ENCODE data around the gene SH3BP2. TPM values are rescaled to one million over a fixed set of nuclear protein-coding genes. Genes with fewer than 3 reads are reported as not detected.

Gene SH3BP2
- total RNA-seq, 3 donors from 2014 or later: 40.5 to 74.8 (median 59.3) TPM

GRCh38 chr4:2793586-2794485 lies 951 bp downstream of the SH3BP2 start:
- Histone ChIP-seq H3K36me3 (no peaks in the 10 kb centered on the region), H3K4me3 (peak overlapping the region; percentile 72 to 88 (median 79)), H3K9me3 (no peaks in the 10 kb centered on the region), H3K27me3 (no peaks in the 10 kb centered on the region), H3K4me1 (peaks cover 18 to 37% of the 10 kb centered on the region in 2 donors), H3K27ac (peak overlapping the region; percentile 87)
- peak; percentile 57 to 59 for DNase-seq (ENCODE audit: low spot score in 2 of 2)
- TF ChIP-seq, protein P1, sequence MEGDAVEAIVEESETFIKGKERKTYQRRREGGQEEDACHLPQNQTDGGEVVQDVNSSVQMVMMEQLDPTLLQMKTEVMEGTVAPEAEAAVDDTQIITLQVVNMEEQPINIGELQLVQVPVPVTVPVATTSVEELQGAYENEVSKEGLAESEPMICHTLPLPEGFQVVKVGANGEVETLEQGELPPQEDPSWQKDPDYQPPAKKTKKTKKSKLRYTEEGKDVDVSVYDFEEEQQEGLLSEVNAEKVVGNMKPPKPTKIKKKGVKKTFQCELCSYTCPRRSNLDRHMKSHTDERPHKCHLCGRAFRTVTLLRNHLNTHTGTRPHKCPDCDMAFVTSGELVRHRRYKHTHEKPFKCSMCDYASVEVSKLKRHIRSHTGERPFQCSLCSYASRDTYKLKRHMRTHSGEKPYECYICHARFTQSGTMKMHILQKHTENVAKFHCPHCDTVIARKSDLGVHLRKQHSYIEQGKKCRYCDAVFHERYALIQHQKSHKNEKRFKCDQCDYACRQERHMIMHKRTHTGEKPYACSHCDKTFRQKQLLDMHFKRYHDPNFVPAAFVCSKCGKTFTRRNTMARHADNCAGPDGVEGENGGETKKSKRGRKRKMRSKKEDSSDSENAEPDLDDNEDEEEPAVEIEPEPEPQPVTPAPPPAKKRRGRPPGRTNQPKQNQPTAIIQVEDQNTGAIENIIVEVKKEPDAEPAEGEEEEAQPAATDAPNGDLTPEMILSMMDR (IDR thresholded peaks at IDR 0.05): peak in 1 of 3 donors; percentile 14
- no peak for TF ChIP-seq POLR2A (IDR thresholded peaks at IDR 0.05)
- intact Hi-C loops (cut with DNase I; ENCODE audit: low total_unique reads): no loop called here

DNA sequence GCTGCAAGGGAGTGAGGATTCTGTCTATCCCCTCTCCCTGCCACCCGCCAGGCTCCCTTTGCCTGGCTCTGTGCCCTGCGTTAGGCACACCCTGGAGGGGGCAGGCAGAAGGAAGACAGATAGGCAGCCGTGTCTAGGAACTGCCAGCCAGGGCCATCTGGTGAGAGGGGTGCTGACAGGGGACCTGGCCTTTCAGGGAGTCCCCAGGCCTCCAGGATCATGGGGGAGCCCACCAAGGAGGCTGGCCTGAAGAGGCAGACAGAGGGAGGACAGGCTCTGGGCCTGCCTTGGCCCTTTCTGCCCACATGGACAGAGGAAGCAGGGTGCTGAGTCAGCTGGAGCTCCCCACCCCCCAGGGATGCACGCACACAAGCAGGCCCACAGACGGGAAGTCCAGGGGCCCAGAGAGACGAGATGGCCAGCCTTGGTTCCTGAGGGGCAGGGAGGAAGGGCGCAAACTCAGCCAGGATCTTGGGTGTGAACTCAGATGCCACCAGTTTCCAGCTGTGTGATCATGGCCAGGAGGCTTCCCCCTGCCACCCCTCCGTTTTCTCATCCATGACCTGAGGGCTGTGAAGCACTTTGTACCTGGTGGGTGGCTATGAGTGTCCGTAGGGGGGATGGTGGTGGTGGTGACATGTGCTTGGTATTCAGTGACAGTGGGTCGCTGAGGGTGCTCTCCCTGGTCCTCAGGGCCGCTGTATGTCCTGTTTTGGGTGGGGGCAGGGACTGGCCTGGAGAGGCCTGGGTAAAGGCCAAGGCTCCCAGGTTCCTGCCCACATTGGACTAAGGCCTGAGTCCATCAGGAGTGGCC lies 1.8 kb downstream of the SH3BP2 start:
- H3K27me3 ChIP-seq: no peaks in the 10 kb centered on the region
- no peaks in the 10 kb centered on the region for H3K36me3 ChIP-seq
- peak in 1 of 2 donors; percentile 51 for DNase-seq (ENCODE audit: low spot score in 2 of 2)
- TF ChIP-seq POLR2AphosphoS5 (IDR thresholded peaks at IDR 0.05): peak in 1 of 3 donors; percentile 18
- TF ChIP-seq, protein P1 (IDR thresholded peaks at IDR 0.05): no peak
- H3K4me3 ChIP-seq: peak overlapping the region; percentile 72 to 88 (median 79)
- intact Hi-C loops (cut with DNase I; ENCODE audit: low total_unique reads): no loop called here
- peaks cover 25 to 43% of the 10 kb centered on the region in 2 donors for H3K4me1 ChIP-seq
- peak overlapping the region; percentile 87 for H3K27ac ChIP-seq
- H3K9me3 ChIP-seq: no peaks in the 10 kb centered on the region

- Histone ChIP-seq H3K27me3 (no peaks in the 10 kb centered on the region), H3K4me1 (peaks cover 27 to 50% of the 10 kb centered on the region in 2 donors), H3K27ac (peak overlapping the region; percentile 87), H3K36me3 (no peaks in the 10 kb centered on the region), H3K4me3 (peak overlapping the region in 1 of 3 donors; percentile 88), H3K9me3 (no peaks in the 10 kb centered on the region)
- DNase-seq (ENCODE audit: low spot score in 2 of 2): peak in 1 of 2 donors; percentile 49
- intact Hi-C loops (cut with DNase I; ENCODE audit: low total_unique reads): no loop called here
- TF ChIP-seq POLR2AphosphoS5 (IDR thresholded peaks at IDR 0.05) (no peak), POLR2A (IDR thresholded peaks at IDR 0.05) (no peak)
- TF ChIP-seq, protein P1 (IDR thresholded peaks at IDR 0.05): no peak
These were observed 2.5 kb downstream of the SH3BP2 start for GRCh38 chr4:2795300-2795892.

- Histone ChIP-seq H3K27ac (peak overlapping the region; percentile 87), H3K27me3 (no peaks in the 10 kb centered on the region), H3K36me3 (no peaks in the 10 kb centered on the region), H3K4me1 (peaks cover 35 to 57% of the 10 kb centered on the region in 2 donors), H3K9me3 (no peaks in the 10 kb centered on the region), H3K4me3 (no peak overlapping the region)
- TF ChIP-seq, protein P1 (IDR thresholded peaks at IDR 0.05): no peak
- TF ChIP-seq POLR2A (IDR thresholded peaks at IDR 0.05): no peak
- no peak for TF ChIP-seq POLR2AphosphoS5 (IDR thresholded peaks at IDR 0.05)
- intact Hi-C loops (cut with DNase I; ENCODE audit: low total_unique reads): no loop called here
- peak; percentile 67 to 75 for DNase-seq (ENCODE audit: low spot score in 2 of 2)
These were observed 3.3 kb downstream of the SH3BP2 start for GRCh38 chr4:2795893-2796848.
